Muscle of arm (tissue), 12 donors: ENCODE data around the gene AFMID. TPM values are rescaled to one million over a fixed set of nuclear protein-coding genes. Genes with fewer than 3 reads are reported as not detected.
"Not testable (repeated sequence)": the region's sequence is repeated elsewhere in the genome, so short reads cannot be mapped to it uniquely, and the experiment has no call there.

Experiments used
- DNase-seq: peaks from one replicate; pipeline ENCODE4 v3.0.0-alpha.2; 2013
- polyA plus RNA-seq, 12 donors: library from polyadenylated mRNA; unstranded; fragments of 120-200 nt; gene quantifications; one replicate each; pipeline ENCODE4 v1.2.1, GENCODE V29; 2013; ENCODE audit not compliant: insufficient read length in 12 of 12

The AFMID gene
- polyA plus RNA-seq, 12 donors, result 26.1 to 49.6 (median 32.4) TPM; not detected in 1

DNA sequence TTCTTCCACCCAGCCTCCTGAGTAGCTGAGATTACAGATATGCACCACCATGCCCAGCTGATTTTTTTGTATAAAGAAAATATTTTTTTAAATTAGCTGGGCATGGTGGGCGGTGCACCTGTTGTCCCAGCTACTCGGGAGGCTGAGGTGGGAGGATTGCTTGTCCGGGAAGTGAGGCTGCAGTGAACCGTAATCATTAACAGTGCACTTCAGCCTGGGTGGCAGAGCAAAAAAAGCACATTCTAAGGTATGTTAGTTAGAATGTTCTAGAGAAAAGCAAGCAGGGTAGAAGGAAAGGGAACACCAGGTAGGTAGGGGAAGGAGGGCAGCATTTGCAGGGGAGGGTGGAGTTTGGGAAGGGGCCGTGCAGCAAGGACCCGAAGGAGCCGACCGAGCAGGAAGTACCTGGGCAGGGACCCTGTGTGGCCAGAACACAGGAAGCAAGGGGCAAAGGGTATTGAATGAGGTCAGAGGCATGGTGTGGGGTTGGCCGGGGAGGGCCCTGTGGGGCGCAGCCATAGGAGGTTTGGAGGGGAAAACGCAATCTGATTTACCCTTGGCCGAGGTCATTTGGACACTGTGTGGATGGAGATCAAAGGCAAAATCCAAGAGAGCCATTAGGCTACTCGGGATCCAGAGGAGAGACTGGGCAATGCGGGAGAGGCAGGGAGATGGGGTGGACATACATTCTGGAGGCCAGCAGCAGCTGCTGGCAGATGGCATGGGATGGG lies 38.7 kb upstream of the AFMID start:
- no peak for DNase-seq

DNA sequence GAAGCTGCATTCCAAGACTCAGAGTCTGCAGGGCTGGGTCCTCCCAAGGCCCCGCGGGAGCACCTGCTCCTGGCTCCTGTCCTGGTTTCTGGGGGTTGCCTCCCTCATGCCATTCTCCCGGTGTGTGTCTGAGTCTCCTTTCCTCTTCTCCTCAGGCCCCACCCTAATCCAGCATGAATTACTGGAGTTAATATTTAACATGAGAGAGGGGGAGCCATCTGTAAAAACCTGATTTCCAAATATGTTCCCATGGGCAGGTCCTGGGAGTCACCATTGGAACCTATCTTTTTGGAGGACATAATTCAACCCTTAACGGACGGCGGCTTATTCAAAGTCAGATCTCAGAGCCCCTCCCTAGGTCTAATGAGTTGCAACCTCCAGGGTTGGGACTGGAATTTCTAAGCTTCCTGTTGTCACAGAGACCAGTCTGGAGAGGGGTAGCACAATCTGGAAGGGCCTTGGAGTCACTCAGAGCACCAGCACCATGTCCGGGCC lies 35.6 kb upstream of the AFMID start:
- no peak for DNase-seq

GRCh38 chr17:78154903-78155811 lies 32.0 kb upstream of the AFMID start:
- no peak for DNase-seq

GRCh38 chr17:78159575-78160158 lies 27.5 kb upstream of the AFMID start:
- no peak for DNase-seq

- no peak for DNase-seq
Observed at GRCh38 chr17:78163881-78164747, 23.0 kb upstream of the AFMID start.

DNA sequence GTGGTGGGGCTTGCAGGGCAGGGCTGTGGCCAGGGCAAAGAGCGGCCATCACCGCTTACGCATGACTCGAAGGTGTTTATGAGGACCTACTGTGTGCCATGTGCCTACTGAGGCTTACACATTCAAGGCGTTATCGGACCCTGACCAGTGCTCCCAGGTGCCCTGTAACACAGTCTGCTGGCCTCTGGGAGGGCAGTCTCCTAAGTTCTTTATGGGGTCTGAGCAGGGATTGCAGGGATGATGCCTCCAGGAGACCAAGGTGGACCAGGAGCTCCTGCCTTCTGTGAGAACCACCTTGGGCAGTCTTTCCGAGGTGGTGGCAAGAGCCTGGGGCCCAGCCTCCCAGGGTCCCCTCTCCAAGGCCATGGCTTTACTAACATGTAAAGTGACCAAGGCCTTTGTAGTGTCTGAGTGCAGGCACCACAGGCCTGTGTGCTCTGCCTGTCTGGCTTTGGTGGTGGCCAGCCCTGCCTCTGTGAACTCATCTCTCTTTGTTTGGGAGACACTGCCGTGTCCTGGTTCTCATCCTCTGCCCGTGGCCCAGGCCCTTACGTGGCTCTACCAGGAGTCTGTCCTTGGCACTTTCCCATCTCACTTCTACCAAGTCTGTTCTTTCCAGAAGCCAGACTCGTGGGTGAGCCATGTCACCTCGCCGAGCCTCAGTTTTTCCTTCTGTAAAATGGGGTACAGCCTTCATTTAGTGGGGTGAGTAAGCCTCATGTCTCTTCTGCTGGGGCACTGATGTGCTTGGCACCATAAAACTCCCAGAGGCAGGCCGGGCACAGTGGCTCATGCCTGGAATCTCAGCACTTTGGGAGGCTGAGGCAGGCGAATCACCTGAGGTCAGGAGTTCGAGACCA lies 22.2 kb upstream of the AFMID start:
- no peak for DNase-seq

DNA sequence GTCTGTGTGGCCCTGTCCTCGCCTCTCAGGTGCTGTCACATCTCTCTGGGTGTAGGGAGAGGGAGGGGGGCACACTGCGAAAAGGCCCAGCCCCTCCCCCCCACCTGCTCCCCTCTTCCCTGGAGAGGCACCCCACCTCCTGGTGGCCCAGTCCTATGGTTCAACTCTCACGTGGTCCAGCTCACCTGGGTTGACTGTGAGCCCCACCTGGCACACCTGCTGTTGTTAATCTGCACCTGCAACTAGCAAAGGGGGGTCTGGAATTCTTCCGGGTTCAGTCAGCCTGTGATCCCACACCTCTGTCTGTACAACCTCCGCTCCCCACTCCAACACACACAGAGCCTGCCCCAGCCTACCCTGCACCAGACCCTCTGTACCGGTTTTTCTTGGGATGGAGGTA lies 20.7 kb upstream of the AFMID start:
- no peak for DNase-seq

- DNase-seq, result no peak
Observed at GRCh38 chr17:78168242-78168902, 18.8 kb upstream of the AFMID start, which contains the start of gene SYNGR2. Gene SYNGR2, plus strand, starts transcription at chr17:78168581. Its CDS starts 36 bp downstream, at chr17:78168617.

DNA sequence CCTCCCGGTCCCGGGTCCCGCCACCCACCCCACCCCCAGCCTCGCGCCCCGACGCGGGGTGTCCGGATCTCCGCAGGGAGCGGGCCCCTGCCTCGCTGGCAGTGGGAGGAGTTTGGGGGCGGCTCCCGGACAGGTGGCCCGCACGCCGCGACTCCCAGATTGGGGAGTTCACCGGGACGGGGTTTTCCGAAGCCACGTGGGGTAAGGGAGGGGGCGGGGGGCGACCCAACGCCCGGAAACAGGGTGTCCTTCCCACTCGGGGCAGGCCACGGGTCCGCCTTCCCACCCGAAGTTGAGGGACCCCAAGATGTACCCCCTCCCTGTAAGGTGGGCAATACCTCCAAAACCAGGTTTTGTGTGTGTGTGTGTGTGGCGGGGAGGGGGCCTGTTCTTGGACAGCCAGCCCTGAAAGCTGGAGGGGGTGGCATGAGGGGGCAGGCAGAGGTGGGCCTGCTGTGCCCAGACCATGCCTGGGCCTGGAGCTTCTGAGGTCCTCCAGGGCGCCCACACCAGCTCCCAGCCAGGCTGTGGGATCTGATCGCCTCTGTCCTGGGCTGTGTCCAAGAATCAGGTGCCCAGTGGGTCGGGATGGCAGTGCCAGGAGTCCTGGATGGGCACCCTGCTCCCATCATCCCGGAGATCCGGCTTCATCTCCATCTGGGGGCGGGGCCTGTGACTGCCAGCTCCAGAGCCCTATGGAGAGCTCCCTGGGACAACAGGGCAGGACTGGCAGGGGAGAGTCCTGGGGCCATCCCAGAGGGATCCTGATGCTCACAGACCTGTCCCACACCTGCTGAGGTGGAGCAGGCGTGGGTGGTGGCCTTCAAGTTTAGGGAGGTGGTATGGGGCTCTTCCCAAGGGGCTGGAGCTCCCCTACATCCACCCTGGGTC lies 18.0 kb upstream of the AFMID start:
- DNase-seq, result no peak

- no peak for DNase-seq
Observed at GRCh38 chr17:78170692-78171590, 16.2 kb upstream of the AFMID start.

- DNase-seq, result not testable (repeated sequence)
Observed at GRCh38 chr17:78171591-78172248, 15.4 kb upstream of the AFMID start.

DNA sequence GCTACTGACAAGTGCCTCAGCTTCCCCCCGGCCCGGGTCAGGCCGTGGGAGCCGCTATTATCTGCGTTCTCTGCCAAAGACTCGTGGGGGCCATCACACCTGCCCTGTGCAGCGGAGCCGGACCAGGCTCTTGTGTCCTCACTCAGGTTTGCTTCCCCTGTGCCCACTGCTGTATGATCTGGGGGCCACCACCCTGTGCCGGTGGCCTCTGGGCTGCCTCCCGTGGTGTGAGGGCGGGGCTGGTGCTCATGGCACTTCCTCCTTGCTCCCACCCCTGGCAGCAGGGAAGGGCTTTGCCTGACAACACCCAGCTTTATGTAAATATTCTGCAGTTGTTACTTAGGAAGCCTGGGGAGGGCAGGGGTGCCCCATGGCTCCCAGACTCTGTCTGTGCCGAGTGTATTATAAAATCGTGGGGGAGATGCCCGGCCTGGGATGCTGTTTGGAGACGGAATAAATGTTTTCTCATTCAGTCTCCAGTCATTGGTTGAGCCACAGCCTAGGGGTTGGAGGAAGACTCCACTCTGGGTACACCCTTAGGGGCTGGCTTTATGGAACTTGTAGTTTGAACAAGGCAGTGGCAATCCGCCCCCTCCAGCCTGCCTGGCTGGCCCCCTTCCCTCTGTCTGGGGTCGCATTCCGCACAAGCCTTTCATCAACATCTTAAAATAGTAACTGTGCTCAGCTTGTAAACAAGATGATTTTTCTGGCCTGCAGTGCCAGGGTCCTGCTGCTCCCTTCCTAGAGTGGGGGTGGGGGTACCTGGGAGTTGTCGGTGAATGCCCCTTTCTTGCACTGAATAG lies 14.7 kb upstream of the AFMID start:
- DNase-seq, result no peak

- DNase-seq, result no peak
Observed at GRCh38 chr17:78173097-78173715, 14.0 kb upstream of the AFMID start.

- DNase-seq, result no peak
Observed at GRCh38 chr17:78174346-78174869, 12.8 kb upstream of the AFMID start.

DNA sequence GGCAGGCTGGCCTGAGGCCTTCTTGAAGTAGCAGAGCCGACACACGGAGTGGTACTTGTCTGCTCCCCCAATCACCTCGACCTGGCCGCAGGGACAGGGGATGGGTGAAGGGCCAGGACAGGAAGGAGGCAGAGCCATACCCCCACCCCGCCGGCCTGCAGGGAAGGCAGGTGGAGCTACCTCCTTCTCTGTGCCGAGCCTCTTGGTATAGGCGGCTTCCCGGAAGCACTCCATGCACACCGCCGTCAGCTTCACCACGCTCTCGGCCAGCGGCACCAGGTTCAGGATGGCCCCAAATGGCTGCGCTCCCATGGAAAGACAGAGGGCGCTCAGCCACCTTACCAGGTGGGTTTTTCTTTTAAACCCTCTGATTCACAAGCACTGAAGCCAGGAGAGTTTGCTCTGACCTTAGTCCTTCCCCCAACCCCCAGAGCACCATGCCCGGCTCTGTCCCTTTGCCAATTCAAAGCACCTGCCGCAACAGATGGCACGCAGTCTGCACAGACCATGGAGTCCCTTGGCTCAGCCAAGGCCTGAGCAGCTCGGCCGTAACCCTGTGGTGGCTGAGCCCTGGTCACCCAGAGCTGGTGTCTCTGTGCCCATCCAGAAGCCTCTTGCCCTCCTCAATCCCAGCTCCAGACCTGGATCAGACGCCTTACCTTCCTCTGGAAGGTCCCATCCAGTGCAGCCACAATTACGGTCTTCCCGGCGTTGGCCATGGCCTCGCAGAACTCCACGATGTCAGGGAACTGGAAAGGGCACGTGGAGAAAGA lies 12.1 kb upstream of the AFMID start:
- DNase-seq, result no peak
